Body of pancreas (tissue), 4 donors: ENCODE results near the gene RBM20. TPM values are rescaled to one million over a fixed set of nuclear protein-coding genes. Genes with fewer than 3 reads are reported as not detected.

Source experiments
- ATAC-seq: fragments of 150-250 bp; one replicate; pipeline ENCODE4 v1.9.1; 2016
- DNase-seq, 4 donors: peaks; one replicate each; pipeline ENCODE4 v3.0.0-alpha.2; 2019
- H3K27ac ChIP-seq, 4 donors: fragments of 200-600 bp; sonication (generic); 1 replicate in 3 of 4; 2 replicates in 1 of 4; pipeline versions ENCODE4 v1.5.1 to v1.6.1; 2016 to 2019; ENCODE audit warnings: mild to moderate bottlenecking in 1 of 4, mixed read lengths in 1 of 4, moderate library complexity in 1 of 4
- H3K27me3 ChIP-seq, 2 donors: fragments of 200-600 bp; sonication (generic); one replicate each; pipeline ENCODE4 v1.6.0; 2016; ENCODE audit warnings: mild to moderate bottlenecking in 1 of 2
- H3K36me3 ChIP-seq, 2 donors: fragments of 200-600 bp; sonication (generic); replicated peaks in 1 of 2; 2 replicates each; pipeline ENCODE4 v1.5.1; 2016; ENCODE audit warnings: low read depth in 2 of 2; ENCODE audit not compliant: insufficient read depth in 1 of 2
- H3K4me1 ChIP-seq: fragments of 200-600 bp; sonication (generic); one replicate; pipeline ENCODE4 v1.6.0; 2016
- H3K4me3 ChIP-seq, 2 donors: fragments of 200-600 bp; sonication (generic); 1 replicate in 1 of 2; 2 replicates in 1 of 2; pipeline ENCODE4 v1.5.1; 2016 to 2019
- H3K9me3 ChIP-seq, 3 donors: fragments of 200-600 bp; sonication (generic); 1 replicate in 2 of 3; 2 replicates in 1 of 3; pipeline ENCODE4 v1.5.1; 2016
- CTCF ChIP-seq, 7 experiments: fragments of 450-650 bp in 4 of 7; fragments of 200-600 bp in 3 of 7; sonication (generic) in 3 of 7; IDR thresholded peaks; one replicate each; pipeline ENCODE4 v1.5.1; 2016 to 2019; ENCODE audit warnings: antibody characterized with exemption in 7 of 7
- POLR2A ChIP-seq, 3 donors: fragments of 450-650 bp; IDR thresholded peaks; one replicate each; pipeline ENCODE4 v1.6.1; 2016; ENCODE audit warnings: antibody characterized with exemption in 3 of 3, mild to moderate bottlenecking in 2 of 3
- WGBS, 2 donors: methylation state at CpG; one replicate each; pipeline ENCODE4 v1.1.5; 2017; 5-methylcytosine and 5-hydroxymethylcytosine counted together
- intact Hi-C: fragments of 100-400 bp; cut with DNase I; formaldehyde crosslinking; loops from one replicate; pipeline ENCODE4 v1.15.1; 2023
- total RNA-seq, 2 donors: library from RNA; depleted of rRNA; stranded (reverse); fragments of >200 nt; gene quantifications; one replicate each; pipeline ENCODE4 v1.1.0, GENCODE V29; 2016

The RBM20 gene
- total RNA-seq, 2 donors from 2014 or later = 14.5 to 39.4 TPM

- ATAC-seq (no peak), DNase-seq (no peak)
- Histone ChIP-seq H3K36me3 (no peaks in the 10 kb centered on the region), H3K27me3 (no peaks in the 10 kb centered on the region), H3K4me1 (no peaks in the 10 kb centered on the region), H3K9me3 (no peaks in the 10 kb centered on the region), H3K27ac (no peak overlapping the region), H3K4me3 (no peak overlapping the region)
- intact Hi-C loops = no loop called here
- TF ChIP-seq POLR2A (IDR thresholded peaks at IDR 0.05) = no peak
- no peak for TF ChIP-seq CTCF (IDR thresholded peaks at IDR 0.05)
Observed at GRCh38 chr10:110714356-110714755, 70.2 kb downstream of the RBM20 start.

- no peak overlapping the region for H3K4me3 ChIP-seq
- intact Hi-C loops = no loop called here
- no peaks in the 10 kb centered on the region for H3K9me3 ChIP-seq
- no peak for TF ChIP-seq POLR2A (IDR thresholded peaks at IDR 0.05)
- no peak for TF ChIP-seq CTCF (IDR thresholded peaks at IDR 0.05)
- 72 to 77% methylated on average over 4 of the region's 4 CpGs for WGBS, 2 donors
- DNase-seq (peak in 1 of 4 donors; percentile 41), ATAC-seq (no peak)
- H3K27me3 ChIP-seq = no peaks in the 10 kb centered on the region
- no peaks in the 10 kb centered on the region for H3K36me3 ChIP-seq
- no peak overlapping the region for H3K27ac ChIP-seq
- no peaks in the 10 kb centered on the region for H3K4me1 ChIP-seq
Observed at GRCh38 chr10:110717781-110718589, 73.8 kb downstream of the RBM20 start.

GRCh38 chr10:110721406-110722038 lies 77.4 kb downstream of the RBM20 start:
- H3K9me3 ChIP-seq = no peaks in the 10 kb centered on the region
- H3K27ac ChIP-seq = no peak overlapping the region
- no peak for TF ChIP-seq CTCF (IDR thresholded peaks at IDR 0.05)
- no peak for TF ChIP-seq POLR2A (IDR thresholded peaks at IDR 0.05)
- no peaks in the 10 kb centered on the region for H3K27me3 ChIP-seq
- DNase-seq (no peak), ATAC-seq (no peak)
- 87 to 94% methylated on average over 9 of the region's 9 CpGs for WGBS, 2 donors
- no peaks in the 10 kb centered on the region for H3K4me1 ChIP-seq
- no peak overlapping the region for H3K4me3 ChIP-seq
- no peaks in the 10 kb centered on the region for H3K36me3 ChIP-seq
- intact Hi-C loops = no loop called here

- intact Hi-C loops = no loop called here
- Histone ChIP-seq H3K9me3 (no peaks in the 10 kb centered on the region), H3K27me3 (no peaks in the 10 kb centered on the region), H3K4me1 (no peaks in the 10 kb centered on the region), H3K4me3 (no peak overlapping the region), H3K36me3 (no peaks in the 10 kb centered on the region), H3K27ac (no peak overlapping the region)
- 79 to 80% methylated on average over 4 of the region's 4 CpGs for WGBS, 2 donors
- TF ChIP-seq POLR2A (IDR thresholded peaks at IDR 0.05) = no peak
- no peak for TF ChIP-seq CTCF (IDR thresholded peaks at IDR 0.05)
- ATAC-seq (no peak), DNase-seq (no peak)
Observed at GRCh38 chr10:110723224-110723891, 79.2 kb downstream of the RBM20 start.
